Panc1 (cell line): Measurements from ENCODE around the gene LRRC49.

Experiments used
- POLR2AphosphoS5 ChIP-seq: IDR thresholded peaks from 2 replicates; pipeline ENCODE4 v1.6.1; 2012; ENCODE audit warnings: mild to moderate bottlenecking, low read depth, low read length, moderate library complexity
- SIN3A ChIP-seq: IDR thresholded peaks from 2 replicates; pipeline ENCODE4 v1.6.1; 2012; ENCODE audit warnings: low read depth, mild to moderate bottlenecking, low read length, moderate library complexity, borderline replicate concordance; ENCODE audit not compliant: insufficient read depth
- TF ChIP-seq, protein P1 (sequence below): fragments of 450-650 bp; IDR thresholded peaks from 2 replicates; pipeline ENCODE4 v1.5.1; 2017; ENCODE audit warnings: mild to moderate bottlenecking

DNA sequence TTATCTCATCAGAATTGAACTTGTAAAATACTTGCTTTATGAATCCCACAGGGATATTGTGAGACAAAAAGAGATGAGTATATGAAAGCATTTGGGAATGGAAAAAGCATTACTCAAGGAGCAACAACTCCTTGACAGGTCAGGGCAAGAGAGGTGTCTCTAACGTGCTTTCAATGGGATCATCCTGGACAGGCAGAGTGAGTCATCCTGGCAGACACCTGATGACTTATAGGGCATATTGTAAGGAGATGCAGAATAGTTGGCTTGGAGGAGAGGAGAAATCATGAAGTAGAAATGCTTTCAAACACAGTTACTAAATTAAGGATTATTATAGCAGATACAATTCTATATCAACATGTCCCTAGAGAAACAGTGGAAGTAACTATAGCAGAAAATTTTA lies 150.7 kb downstream of the LRRC49 start:
- TF ChIP-seq, protein P1, sequence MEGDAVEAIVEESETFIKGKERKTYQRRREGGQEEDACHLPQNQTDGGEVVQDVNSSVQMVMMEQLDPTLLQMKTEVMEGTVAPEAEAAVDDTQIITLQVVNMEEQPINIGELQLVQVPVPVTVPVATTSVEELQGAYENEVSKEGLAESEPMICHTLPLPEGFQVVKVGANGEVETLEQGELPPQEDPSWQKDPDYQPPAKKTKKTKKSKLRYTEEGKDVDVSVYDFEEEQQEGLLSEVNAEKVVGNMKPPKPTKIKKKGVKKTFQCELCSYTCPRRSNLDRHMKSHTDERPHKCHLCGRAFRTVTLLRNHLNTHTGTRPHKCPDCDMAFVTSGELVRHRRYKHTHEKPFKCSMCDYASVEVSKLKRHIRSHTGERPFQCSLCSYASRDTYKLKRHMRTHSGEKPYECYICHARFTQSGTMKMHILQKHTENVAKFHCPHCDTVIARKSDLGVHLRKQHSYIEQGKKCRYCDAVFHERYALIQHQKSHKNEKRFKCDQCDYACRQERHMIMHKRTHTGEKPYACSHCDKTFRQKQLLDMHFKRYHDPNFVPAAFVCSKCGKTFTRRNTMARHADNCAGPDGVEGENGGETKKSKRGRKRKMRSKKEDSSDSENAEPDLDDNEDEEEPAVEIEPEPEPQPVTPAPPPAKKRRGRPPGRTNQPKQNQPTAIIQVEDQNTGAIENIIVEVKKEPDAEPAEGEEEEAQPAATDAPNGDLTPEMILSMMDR = no peak
- TF ChIP-seq SIN3A (no peak), POLR2AphosphoS5 (no peak)
